AG08396 (cell line): ENCODE measurements around the gene SH3YL1.

Source experiments
- DNase-seq: peaks from one replicate; pipeline ENCODE4 v3.0.0; 2012; ENCODE audit warnings: low spot score, mixed read lengths

The SH3YL1 gene

GRCh38 chr2:257842-258241 lies 6.0 kb downstream of the SH3YL1 start:
- DNase-seq = no peak

DNA sequence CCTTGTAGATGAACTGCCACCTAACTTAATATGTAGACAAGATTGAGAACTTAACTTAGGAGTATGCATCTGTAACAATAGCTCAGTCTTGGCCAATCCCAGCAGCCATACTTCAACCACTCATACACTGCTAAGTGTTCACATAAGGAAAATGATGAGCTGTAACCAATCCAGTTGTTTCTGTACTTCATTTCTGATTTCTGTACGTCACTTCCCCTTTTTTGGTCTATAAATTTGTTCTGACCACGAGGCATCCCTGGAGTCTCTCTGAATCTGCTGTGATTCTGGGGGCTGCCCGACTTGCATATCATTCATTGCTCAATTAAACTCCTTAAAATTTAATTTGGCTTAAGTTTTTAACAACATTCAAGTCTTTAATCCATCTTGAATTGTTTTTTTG lies 6.4 kb downstream of the SH3YL1 start:
- no peak for DNase-seq

DNA sequence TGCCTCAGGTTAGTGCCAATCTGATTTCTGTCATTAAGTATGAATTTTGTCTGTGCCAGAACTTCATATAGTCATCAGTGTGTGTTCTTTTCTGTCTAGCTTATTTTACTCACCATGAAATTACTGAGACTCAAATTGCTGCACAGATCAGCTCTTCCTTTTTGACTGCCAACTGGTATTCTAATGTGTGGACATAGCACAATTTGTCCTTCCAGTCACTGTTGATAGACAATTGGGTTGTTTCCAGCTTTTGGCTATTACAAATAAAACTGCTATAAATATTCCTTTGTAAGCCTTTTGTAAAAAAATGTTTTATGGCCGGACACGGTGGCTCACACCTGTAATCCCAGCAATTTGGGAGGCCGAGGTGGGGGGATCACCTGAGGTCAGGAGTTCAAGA lies 7.7 kb downstream of the SH3YL1 start:
- DNase-seq = no peak

DNA sequence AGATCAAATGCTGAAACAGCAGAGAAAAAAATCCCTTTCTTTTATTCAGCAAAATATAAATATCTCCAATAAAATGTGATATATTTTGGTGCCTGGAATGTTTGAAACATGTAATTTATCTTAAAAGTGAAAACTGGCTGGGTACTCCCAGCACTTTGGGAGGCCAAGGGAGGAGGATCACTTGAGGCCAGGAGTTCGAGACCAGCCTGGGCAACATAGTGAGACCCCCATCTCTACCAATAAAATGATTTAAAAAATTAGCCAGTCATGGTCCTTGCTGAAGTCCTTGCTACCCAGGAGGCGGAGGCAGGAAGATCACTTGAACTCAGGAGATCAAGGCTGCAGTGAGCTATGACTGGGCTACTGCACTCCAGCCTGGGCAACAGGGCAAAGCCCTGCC lies 8.6 kb downstream of the SH3YL1 start:
- no peak for DNase-seq

GRCh38 chr2:254241-254640 lies 9.6 kb downstream of the SH3YL1 start:
- DNase-seq = no peak

GRCh38 chr2:253202-253638 lies 10.6 kb downstream of the SH3YL1 start:
- DNase-seq = no peak

DNA sequence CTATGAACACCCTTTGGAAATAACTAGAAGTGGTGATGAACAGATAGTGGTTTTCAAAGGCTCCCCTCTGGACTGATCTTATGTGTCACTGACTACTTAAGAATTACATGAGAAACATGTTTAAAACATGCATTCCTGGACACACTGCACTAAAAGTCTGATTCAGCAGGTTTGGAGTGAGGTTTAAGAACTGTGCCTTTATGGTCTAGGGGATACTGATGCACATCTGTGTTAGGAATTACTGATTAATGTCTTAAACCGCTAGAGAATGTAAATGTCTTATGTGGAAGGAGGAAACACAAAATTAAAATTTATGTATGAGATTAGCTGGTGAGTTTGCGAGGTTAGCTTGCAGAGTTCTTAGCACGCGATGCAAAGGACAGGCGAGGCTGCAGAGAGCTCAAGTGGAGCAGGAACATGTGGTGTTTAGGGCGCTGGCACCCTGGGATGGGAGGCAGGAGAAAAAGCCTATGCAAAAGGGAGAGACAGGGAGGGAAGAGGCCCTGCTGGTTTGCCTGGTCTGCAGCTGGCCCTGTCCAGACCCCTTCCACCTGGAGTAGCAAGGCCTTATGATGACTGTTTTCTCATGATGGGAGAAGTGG lies 11.7 kb downstream of the SH3YL1 start:
- DNase-seq = no peak

- DNase-seq = no peak
Observed at GRCh38 chr2:249538-250042, 14.2 kb downstream of the SH3YL1 start.

GRCh38 chr2:248724-249123 lies 15.1 kb downstream of the SH3YL1 start:
- no peak for DNase-seq

- DNase-seq = peak; percentile 46
Observed at GRCh38 chr2:246489-247144, 17.2 kb downstream of the SH3YL1 start.

DNA sequence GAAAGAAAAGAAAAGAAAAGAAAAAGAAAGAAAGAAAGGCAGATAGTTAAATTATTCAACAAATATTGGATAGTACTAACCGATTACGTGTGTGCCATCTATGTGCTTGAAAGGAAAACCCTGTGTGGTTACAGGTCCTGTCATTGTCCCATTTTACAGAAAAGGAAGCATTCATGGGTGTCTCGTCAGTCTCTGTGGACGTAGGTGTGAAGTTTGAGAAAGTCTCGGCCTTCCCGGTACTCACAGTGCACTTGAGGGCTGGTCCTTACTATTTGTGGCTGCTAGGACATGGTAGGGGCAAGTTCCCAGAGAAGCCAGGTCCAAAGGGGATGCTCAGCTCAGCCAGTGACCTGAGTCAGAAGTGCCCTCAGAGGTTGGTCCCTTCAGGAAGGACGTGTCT lies 19.3 kb downstream of the SH3YL1 start:
- DNase-seq = no peak

- DNase-seq = no peak
Observed at GRCh38 chr2:238869-239268, 25.0 kb downstream of the SH3YL1 start.

DNA sequence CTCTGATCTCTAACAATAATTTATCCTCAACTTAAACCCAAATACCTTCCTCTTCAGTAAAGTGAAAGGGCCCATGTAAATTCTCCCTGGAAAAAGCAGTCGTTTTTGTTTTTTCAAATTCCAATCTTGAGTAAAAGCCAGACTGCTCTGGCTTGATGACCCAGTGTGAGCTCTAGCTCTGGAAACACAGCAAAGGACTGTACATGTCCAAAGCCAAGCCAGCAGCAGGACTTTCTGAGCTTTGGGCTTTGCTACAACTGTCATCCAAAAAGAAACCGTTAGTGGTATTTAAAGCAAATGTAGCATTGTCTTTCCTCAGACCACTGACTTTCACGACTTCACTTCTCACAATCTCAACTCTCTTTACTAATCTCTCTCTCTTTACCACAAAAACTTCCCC lies 25.4 kb downstream of the SH3YL1 start:
- no peak for DNase-seq

DNA sequence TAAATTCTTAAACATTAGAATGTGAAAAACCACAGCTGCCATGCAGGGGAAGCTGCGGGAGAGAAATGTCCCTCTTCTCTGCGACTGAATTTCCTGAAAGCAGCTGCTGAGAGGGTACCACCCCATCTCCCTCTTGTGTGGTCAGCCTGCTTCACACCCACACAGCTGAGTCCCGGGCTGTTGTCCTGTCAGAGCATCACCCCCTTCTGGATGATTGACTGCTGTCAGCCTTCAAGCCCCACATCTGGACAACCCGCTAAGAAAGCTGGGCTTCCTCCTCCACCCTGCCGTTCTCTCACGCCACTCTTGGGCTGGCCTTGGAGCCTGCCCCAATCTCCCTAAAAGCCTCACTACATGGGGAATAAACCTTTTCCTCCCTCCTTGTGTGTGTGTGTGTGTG lies 26.0 kb downstream of the SH3YL1 start:
- no peak for DNase-seq

GRCh38 chr2:236993-237539 lies 26.8 kb downstream of the SH3YL1 start:
- no peak for DNase-seq

- DNase-seq = no peak
Observed at GRCh38 chr2:234421-234820, 29.4 kb downstream of the SH3YL1 start.

- no peak for DNase-seq
Observed at GRCh38 chr2:233030-233429, 30.8 kb downstream of the SH3YL1 start.

GRCh38 chr2:231521-232185 lies 32.2 kb downstream of the SH3YL1 start:
- DNase-seq = no peak

GRCh38 chr2:228518-229278 lies 35.1 kb downstream of the SH3YL1 start:
- no peak for DNase-seq

GRCh38 chr2:228115-228514 lies 35.7 kb downstream of the SH3YL1 start:
- no peak for DNase-seq

- DNase-seq = no peak
Observed at GRCh38 chr2:223971-224760, 39.7 kb downstream of the SH3YL1 start.

DNA sequence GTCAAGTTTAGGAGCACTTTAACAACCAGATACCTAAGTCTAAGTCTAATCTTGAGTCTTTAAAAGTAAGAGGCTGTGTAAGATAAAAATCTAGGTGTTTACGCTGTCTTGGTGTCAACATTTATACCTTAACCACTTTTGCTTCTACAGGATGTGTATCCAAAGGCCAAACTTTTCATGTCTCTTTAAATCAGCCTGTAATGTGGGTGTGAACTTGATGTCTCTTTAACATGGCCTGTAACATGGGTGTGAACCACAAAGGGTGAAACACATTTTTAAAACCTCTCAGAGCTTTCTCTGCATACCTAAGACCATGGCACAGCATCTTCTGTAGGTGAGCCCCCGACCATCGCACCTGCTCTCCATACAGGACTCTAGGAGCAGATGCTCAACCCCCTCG lies 40.4 kb downstream of the SH3YL1 start:
- no peak for DNase-seq
